Ovary (tissue), 9 donors: Measurements from ENCODE around the gene TRIM66. TPM values are rescaled to one million over a fixed set of nuclear protein-coding genes. Genes with fewer than 3 reads are reported as not detected.

Experiments
- DNase-seq, 5 donors: peaks; one replicate each; pipeline ENCODE4 v3.0.0-alpha.2; 2019 to 2020
- H3K27ac ChIP-seq, 2 donors: fragments of 200-600 bp; one replicate each; pipeline versions ENCODE4 v1.5.1 to v1.8.0; 2019 to 2022
- H3K27me3 ChIP-seq: fragments of 200-600 bp; one replicate; pipeline ENCODE4 v1.8.0; 2022
- H3K36me3 ChIP-seq: fragments of 200-600 bp; sonication (generic); one replicate; pipeline ENCODE4 v1.5.1; 2019
- H3K4me1 ChIP-seq: one replicate; pipeline ENCODE4 v1.8.1; 2013; ENCODE audit warnings: mild to moderate bottlenecking, moderate library complexity; ENCODE audit not compliant: insufficient read depth
- H3K4me3 ChIP-seq: fragments of 200-600 bp; sonication (generic); one replicate; pipeline ENCODE4 v1.5.1; 2017
- H3K9me3 ChIP-seq, 2 donors: fragments of 200-600 bp in 1 of 2; sonication (generic) in 1 of 2; one replicate each; pipeline versions ENCODE4 v1.5.1 to v1.8.1; 2013 to 2019; ENCODE audit warnings: mild to moderate bottlenecking in 1 of 2, moderate library complexity in 1 of 2
- EP300 ChIP-seq: sonication (generic); formaldehyde crosslinking; IDR thresholded peaks from one replicate; pipeline ENCODE4 v1.6.1; 2017; ENCODE audit warnings: antibody characterized with exemption
- POLR2A ChIP-seq: fragments of 450-650 bp; IDR thresholded peaks from one replicate; pipeline ENCODE4 v1.6.1; 2017; ENCODE audit warnings: antibody characterized with exemption, mild to moderate bottlenecking, moderate library complexity
- WGBS, 3 donors: extraction: QIAGEN DNeasy Blood & Tissue Kit in 1 of 3; methylation state at CpG; one replicate each; pipeline versions ENCODE4 v1.1.5 to v1.1.7; 2013 to 2017; 5-methylcytosine and 5-hydroxymethylcytosine counted together
- intact Hi-C, 4 donors: fragments of 100-400 bp; cut with DNase I; formaldehyde crosslinking; loops; one replicate each; pipeline versions ENCODE4 v1.11.0 to v1.15.1; 2022 to 2023
- polyA plus RNA-seq, 2 donors: library from polyadenylated mRNA; stranded (reverse); fragments of 200-250 nt in 1 of 2; fragments of 350-450 nt in 1 of 2; fragmentation: Illumina TruSeq in 1 of 2; extraction: RNeasy Lipid Tissue Mini Kit (QIAGEN cat#74804) in 1 of 2; gene quantifications; one replicate each; pipeline ENCODE4 v1.2.3, GENCODE V29; 2013 to 2014
- total RNA-seq, 7 donors: library from RNA; depleted of rRNA in 2 of 7; stranded (reverse); fragments of >200 nt in 2 of 7; fragmentation: NEBNext Ultra II Directional in 3 of 7; extraction: Animal tissue kit (Norgen Biotek cat#: 25700) in 3 of 7; gene quantifications; one replicate each; pipeline versions ENCODE4 v1.1.0 to v1.2.4, GENCODE V29; 2016 to 2023
- TF ChIP-seq, protein P1 (sequence below), 3 donors: fragments of 450-650 bp in 2 of 3; fragments of 200-600 bp in 1 of 3; IDR thresholded peaks; one replicate each; pipeline versions ENCODE4 v1.5.1 to v1.8.0; 2016 to 2022; ENCODE audit warnings: antibody characterized with exemption in 3 of 3, mild to moderate bottlenecking in 1 of 3
- donor health status: DM: no; HTN: no; CAD: no; lungs with moderate emphysema.
- donor health status: DM: no; HTN: no; CAD: no.
- donor health status: Bipolar disorder and iron deficiency.
- donor health status: DM: yes; HTN: yes; CAD: no.
- donor health status: DM: no; HTN: no; CAD: no.
- donor health status: DM: yes; HTN: yes; CAD: no.

Gene TRIM66
- total and polyA plus RNA-seq, 9 donors: 2.3 to 15.4 (median 4.9) TPM

DNA sequence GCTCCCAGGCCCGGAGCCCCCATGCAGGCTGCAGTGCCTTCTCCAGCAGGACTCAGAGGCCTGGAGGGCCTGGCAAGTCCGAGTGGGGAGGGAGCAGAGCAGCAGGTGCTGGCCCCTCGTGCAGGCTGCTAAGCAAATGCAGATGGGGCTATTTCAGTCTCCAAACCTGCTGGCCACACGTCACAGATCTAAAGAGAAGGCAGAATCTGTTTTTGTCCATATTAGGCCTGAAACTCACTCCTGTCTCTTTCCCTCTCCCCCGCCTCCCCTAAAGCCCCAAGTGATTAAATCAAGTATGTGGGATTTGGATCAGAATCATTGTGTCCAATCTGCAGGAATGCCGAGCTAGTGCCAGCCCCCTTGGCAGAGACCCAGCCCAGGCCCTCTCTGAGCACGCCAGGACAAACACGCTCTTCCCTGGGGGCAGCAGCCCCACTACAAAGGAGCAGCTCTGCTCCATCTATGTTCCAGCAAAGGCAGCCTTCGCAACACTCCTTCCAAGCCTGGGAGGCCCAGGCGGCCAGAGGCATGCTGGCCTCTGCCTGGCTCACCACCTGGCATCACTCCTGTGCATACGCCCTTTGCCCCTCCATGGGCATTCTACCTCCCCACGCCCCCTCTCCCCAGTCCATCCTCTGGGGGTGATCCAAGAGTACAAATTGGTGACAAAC is 26.7 kb upstream of the TRIM66 start:
- Histone ChIP-seq H3K27ac (peak overlapping the region; percentile 76 to 77), H3K36me3 (no peaks in the 10 kb centered on the region), H3K9me3 (no peaks in the 10 kb centered on the region), H3K27me3 (no peaks in the 10 kb centered on the region), H3K4me1 (peaks cover 10% of the 10 kb centered on the region), H3K4me3 (no peak overlapping the region)
- WGBS, 3 donors: 12 to 23% (median 20%) methylated on average over 12 of the region's 12 CpGs
- DNase-seq: peak; percentile 78 to 94 (median 85)
- TF ChIP-seq, protein P1, sequence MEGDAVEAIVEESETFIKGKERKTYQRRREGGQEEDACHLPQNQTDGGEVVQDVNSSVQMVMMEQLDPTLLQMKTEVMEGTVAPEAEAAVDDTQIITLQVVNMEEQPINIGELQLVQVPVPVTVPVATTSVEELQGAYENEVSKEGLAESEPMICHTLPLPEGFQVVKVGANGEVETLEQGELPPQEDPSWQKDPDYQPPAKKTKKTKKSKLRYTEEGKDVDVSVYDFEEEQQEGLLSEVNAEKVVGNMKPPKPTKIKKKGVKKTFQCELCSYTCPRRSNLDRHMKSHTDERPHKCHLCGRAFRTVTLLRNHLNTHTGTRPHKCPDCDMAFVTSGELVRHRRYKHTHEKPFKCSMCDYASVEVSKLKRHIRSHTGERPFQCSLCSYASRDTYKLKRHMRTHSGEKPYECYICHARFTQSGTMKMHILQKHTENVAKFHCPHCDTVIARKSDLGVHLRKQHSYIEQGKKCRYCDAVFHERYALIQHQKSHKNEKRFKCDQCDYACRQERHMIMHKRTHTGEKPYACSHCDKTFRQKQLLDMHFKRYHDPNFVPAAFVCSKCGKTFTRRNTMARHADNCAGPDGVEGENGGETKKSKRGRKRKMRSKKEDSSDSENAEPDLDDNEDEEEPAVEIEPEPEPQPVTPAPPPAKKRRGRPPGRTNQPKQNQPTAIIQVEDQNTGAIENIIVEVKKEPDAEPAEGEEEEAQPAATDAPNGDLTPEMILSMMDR (IDR thresholded peaks at IDR 0.05): no peak
- TF ChIP-seq POLR2A (no peak), EP300 (peak; percentile 40)
- intact Hi-C loops: loop anchor here in 1 of 4 donors (5.0 kb wide), 1 partner anchor 98 kb away; no protein-coding TSS in a partner anchor

DNA sequence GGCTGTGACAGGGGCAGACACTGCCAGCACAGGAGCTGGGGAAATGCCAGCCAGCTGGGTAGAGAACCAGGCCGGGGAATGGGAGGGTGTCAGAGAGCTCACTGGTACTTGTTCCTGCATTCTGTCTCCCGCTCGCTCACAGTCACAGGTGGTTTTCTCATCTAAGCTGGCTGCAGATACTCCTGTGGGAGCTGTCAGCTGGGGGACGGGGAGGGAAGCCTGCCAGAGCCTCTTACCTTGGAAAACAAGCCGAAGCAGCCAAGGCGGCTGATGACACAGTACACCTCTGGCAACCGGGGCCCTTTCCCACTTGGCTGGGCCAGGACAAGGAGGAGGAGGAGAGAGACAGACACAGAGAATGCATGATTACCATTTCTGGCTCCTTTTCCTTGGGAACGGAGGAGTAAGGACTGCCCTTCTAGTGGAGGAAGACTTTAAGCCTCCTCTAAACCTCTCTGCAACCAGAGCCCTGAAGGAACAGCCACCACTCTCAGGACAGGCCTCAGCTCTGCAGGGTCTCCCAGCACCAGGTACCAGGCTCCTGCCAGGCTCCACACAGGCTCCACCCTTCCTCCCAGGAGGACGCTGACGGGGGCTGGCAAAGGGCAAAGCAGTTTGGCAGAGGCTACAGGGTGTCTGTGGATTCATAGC is 25.2 kb upstream of the TRIM66 start:
- intact Hi-C loops: loop anchor here in 1 of 4 donors (5.0 kb wide), 1 partner anchor 100 kb away; no protein-coding TSS in a partner anchor
- H3K4me1 ChIP-seq: peaks cover 10% of the 10 kb centered on the region
- TF ChIP-seq, protein P1 (IDR thresholded peaks at IDR 0.05): no peak
- TF ChIP-seq EP300 (no peak), POLR2A (no peak)
- no peaks in the 10 kb centered on the region for H3K9me3 ChIP-seq
- no peak overlapping the region for H3K4me3 ChIP-seq
- peak overlapping the region; percentile 76 to 77 for H3K27ac ChIP-seq
- no peaks in the 10 kb centered on the region for H3K27me3 ChIP-seq
- peak; percentile 62 to 78 (median 68) for DNase-seq
- 32 to 47% (median 41%) methylated on average over 10 of the region's 10 CpGs for WGBS, 3 donors
- no peaks in the 10 kb centered on the region for H3K36me3 ChIP-seq

DNA sequence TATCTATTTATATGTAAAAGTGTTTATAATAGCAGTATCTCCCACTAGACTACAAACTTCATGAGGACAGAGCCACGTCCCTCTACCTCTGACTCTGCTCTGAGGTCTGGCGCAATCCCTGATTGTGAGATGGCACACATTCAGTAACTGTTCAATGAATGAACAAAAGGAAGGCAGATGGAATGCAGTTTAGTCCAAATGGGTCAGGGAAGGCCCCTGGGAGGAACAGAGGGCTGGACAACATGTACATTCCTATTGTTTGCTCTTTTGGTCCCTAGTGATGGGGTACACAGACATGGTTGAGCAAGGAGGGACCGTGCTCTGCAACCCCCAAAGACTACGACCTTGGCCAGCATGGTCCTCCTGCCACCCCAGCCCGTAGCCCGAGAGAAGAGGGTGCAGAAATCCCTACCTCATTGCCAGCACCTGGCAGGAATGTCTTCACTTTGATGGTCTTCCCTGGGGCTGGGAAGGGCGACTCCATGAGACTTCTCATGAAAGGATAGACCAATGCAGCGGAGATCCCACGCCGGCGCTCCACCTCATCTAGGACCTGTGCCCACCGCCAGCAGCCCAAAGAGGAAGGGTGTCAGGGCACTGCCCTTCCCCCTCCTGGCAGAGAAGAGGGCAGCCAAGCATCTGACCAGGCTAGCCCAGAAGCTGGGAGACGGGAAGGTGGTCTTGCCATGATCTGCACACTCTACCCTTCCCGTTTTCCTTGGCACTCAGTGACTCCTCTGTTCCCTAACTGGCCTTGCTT is 24.4 kb upstream of the TRIM66 start:
- TF ChIP-seq EP300 (no peak), POLR2A (no peak)
- TF ChIP-seq, protein P1 (IDR thresholded peaks at IDR 0.05): no peak
- intact Hi-C loops: loop anchor here in 1 of 4 donors (5.0 kb wide), 1 partner anchor 100 kb away; no protein-coding TSS in a partner anchor
- WGBS, 3 donors: 86 to 94% (median 93%) methylated on average over 14 of the region's 14 CpGs
- peaks cover 10% of the 10 kb centered on the region for H3K4me1 ChIP-seq
- H3K4me3 ChIP-seq: no peak overlapping the region
- H3K9me3 ChIP-seq: no peaks in the 10 kb centered on the region
- H3K36me3 ChIP-seq: no peaks in the 10 kb centered on the region
- no peak for DNase-seq
- no peaks in the 10 kb centered on the region for H3K27me3 ChIP-seq
- H3K27ac ChIP-seq: peak overlapping the region; percentile 76 to 77

DNA sequence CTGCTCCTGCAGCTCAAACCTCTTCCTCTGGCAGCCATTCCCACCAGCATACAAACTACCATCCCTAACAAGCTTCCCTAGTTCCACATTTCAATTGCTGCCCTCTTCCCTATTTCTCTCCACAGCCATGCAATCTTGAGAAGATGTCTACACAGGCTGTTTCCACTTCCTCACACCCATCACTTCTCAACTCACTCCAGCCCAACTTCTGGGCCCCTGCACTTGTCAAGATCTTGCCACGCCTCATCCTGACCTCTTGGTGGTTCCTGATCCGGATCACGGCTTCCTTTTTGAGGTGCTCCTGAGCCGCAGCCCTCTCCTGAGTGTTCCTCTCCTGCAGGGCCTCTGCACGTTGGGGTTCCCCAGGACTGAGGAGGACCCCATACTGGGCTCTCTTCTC is 22.7 kb upstream of the TRIM66 start:
- no peak for TF ChIP-seq EP300
- TF ChIP-seq, protein P1 (IDR thresholded peaks at IDR 0.05): no peak
- TF ChIP-seq POLR2A: no peak
- no peaks in the 10 kb centered on the region for H3K36me3 ChIP-seq
- no peak overlapping the region for H3K4me3 ChIP-seq
- H3K27ac ChIP-seq: no peak overlapping the region
- peaks cover 10% of the 10 kb centered on the region for H3K4me1 ChIP-seq
- DNase-seq: no peak
- H3K27me3 ChIP-seq: no peaks in the 10 kb centered on the region
- H3K9me3 ChIP-seq: no peaks in the 10 kb centered on the region
- 91 to 93% (median 92%) methylated on average over 5 of the region's 5 CpGs for whole genome bisulfite sequencing, 3 donors
- intact Hi-C loops: loop anchor here in 1 of 4 donors (5.0 kb wide), 1 partner anchor 102 kb away; no protein-coding TSS in a partner anchor
